NB4 (cell line): Measurements from ENCODE around the gene MOCS2.

ENCODE experiments used
- DNase-seq: peaks from one replicate; pipeline ENCODE4 v3.0.0; 2010; ENCODE audit warnings: low read depth
- H3K4me3 ChIP-seq: one replicate; pipeline ENCODE4 v1.5.1; 2011; ENCODE audit warnings: mild to moderate bottlenecking, low read depth, low read length, moderate library complexity
- MYC ChIP-seq: IDR thresholded peaks from 2 replicates; pipeline ENCODE4 v1.6.1; 2011; ENCODE audit warnings: low read depth, low read length
- POLR2A ChIP-seq: IDR thresholded peaks from 2 replicates; pipeline ENCODE4 v1.6.1; 2011; ENCODE audit warnings: mild to moderate bottlenecking; ENCODE audit not compliant: insufficient read length; ENCODE audit errors: extremely low read depth
- TF ChIP-seq, protein P1 (sequence below): IDR thresholded peaks from 2 replicates; pipeline ENCODE4 v1.6.1; 2011; ENCODE audit warnings: low read depth, low read length
- TF ChIP-seq, protein P2 (sequence below): IDR thresholded peaks from one replicate; pipeline ENCODE4 v1.5.1; 2012; ENCODE audit warnings: low read depth, low read length

MOCS2 gene

GRCh38 chr5:53126521-53126920, 17.0 kb upstream of the MOCS2 start:
- no peak for DNase-seq
- H3K4me3 ChIP-seq = no peak overlapping the region
- TF ChIP-seq, protein P1, sequence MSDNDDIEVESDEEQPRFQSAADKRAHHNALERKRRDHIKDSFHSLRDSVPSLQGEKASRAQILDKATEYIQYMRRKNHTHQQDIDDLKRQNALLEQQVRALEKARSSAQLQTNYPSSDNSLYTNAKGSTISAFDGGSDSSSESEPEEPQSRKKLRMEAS = no peak
- TF ChIP-seq POLR2A (no peak), MYC (no peak)
- TF ChIP-seq, protein P2, sequence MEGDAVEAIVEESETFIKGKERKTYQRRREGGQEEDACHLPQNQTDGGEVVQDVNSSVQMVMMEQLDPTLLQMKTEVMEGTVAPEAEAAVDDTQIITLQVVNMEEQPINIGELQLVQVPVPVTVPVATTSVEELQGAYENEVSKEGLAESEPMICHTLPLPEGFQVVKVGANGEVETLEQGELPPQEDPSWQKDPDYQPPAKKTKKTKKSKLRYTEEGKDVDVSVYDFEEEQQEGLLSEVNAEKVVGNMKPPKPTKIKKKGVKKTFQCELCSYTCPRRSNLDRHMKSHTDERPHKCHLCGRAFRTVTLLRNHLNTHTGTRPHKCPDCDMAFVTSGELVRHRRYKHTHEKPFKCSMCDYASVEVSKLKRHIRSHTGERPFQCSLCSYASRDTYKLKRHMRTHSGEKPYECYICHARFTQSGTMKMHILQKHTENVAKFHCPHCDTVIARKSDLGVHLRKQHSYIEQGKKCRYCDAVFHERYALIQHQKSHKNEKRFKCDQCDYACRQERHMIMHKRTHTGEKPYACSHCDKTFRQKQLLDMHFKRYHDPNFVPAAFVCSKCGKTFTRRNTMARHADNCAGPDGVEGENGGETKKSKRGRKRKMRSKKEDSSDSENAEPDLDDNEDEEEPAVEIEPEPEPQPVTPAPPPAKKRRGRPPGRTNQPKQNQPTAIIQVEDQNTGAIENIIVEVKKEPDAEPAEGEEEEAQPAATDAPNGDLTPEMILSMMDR = no peak

DNA sequence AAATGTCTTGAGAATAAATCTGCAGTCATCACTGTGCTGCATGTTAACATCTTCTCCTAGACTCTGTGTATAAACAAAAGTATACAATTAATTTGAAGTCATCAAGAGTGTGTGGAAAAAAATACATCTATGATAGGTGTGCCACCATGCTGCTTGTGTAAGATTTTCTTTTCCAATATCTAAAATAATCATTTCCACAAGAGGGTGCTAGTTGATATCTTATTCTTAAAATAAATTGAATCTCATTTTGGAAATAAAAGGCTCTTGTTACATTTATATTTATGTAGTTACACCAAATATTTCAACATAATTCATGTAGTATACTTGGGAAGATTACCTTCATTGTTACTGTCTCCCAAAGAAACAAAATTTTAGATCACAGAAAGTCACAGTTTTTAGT, 14.1 kb upstream of the MOCS2 start:
- TF ChIP-seq, protein P1 = no peak
- TF ChIP-seq MYC = no peak
- TF ChIP-seq, protein P2 = no peak
- TF ChIP-seq POLR2A = no peak
- H3K4me3 ChIP-seq = no peak overlapping the region
- no peak for DNase-seq

DNA sequence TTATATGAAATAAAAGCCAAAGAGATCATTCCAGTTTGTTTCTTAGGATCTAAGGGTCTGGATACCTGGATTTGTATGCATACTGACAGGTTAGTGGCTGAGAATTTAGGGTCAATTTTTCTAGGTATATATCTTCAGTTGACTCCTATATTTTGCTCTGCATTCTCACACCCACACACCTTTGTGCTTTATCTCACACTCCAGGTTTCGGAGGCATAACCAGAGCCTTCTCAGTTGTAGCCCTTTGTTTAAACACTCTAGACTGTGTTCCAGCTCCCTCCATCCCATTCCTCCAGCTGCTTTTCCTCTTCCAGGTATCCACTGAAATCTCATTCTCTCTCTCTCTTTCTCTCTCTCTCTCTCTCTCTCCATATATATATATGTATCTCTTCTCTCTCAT, 10.6 kb upstream of the MOCS2 start:
- TF ChIP-seq, protein P1 = no peak
- TF ChIP-seq, protein P2 = no peak
- TF ChIP-seq MYC (no peak), POLR2A (no peak)
- no peak overlapping the region for H3K4me3 ChIP-seq
- no peak for DNase-seq

- no peak for DNase-seq
- H3K4me3 ChIP-seq = no peak overlapping the region
- TF ChIP-seq, protein P1 = no peak
- no peak for TF ChIP-seq POLR2A
- TF ChIP-seq, protein P2 = no peak
- no peak for TF ChIP-seq MYC
These were observed 9.3 kb upstream of the MOCS2 start for GRCh38 chr5:53118879-53119278.

- H3K4me3 ChIP-seq = no peak overlapping the region
- DNase-seq = no peak
- TF ChIP-seq, protein P2 = no peak
- no peak for TF ChIP-seq MYC
- TF ChIP-seq, protein P1 = no peak
These were observed 7.0 kb upstream of the MOCS2 start for GRCh38 chr5:53116597-53116996.

GRCh38 chr5:53114988-53115387, 5.4 kb upstream of the MOCS2 start:
- H3K4me3 ChIP-seq = no peak overlapping the region
- no peak for TF ChIP-seq POLR2A
- TF ChIP-seq, protein P1 = no peak
- TF ChIP-seq, protein P2 = no peak
- no peak for DNase-seq
